GM12878 (cell line): ENCODE results near the gene SRSF10. TPM values are rescaled to one million over a fixed set of nuclear protein-coding genes. Genes with fewer than 3 reads are reported as not detected.
A peak's percentile ranks its signal among the peaks of the same experiment; 100 is the strongest.

Experiments used
- BACH1 ChIP-seq: fragments of 450-650 bp; IDR thresholded peaks from 2 replicates; pipeline ENCODE4 v1.6.1; 2017; ENCODE audit warnings: mild to moderate bottlenecking, borderline replicate concordance
- CBFB ChIP-seq: IDR thresholded peaks from 2 replicates; pipeline ENCODE4 v1.6.1; 2016; ENCODE audit warnings: antibody characterized with exemption, low read depth
- EP300 ChIP-seq, 2 experiments: fragments of 150-350 bp in 1 of 2; IDR thresholded peaks; 2 replicates each; pipeline ENCODE4 v1.6.1; 2011 to 2012; ENCODE audit warnings: low read depth in 2 of 2, low read length in 2 of 2, borderline replicate concordance in 1 of 2, improper control_type of control experiment in 1 of 2, inconsistent platforms in 1 of 2; ENCODE audit not compliant: control insufficient read depth in 1 of 2
- EZH2 ChIP-seq: IDR thresholded peaks from 2 replicates; pipeline ENCODE4 v1.6.1; 2012; ENCODE audit warnings: low read depth, mild to moderate bottlenecking, control low read depth, inconsistent platforms, low read length, borderline replicate concordance; ENCODE audit not compliant: control insufficient read depth
- FOS ChIP-seq: IDR thresholded peaks from 3 replicates; pipeline ENCODE4 v1.6.1; 2011; ENCODE audit warnings: borderline replicate concordance; ENCODE audit not compliant: insufficient read length; ENCODE audit errors: extremely low read depth
- GATAD2B ChIP-seq: fragments of 450-650 bp; conservative IDR thresholded peaks from 2 replicates; pipeline ENCODE4 v1.6.1; 2017; ENCODE audit warnings: low read depth, mild to moderate bottlenecking, moderate library complexity
- HDAC2 ChIP-seq: fragments of 200-600 bp; sonication (generic); IDR thresholded peaks from 2 replicates; pipeline ENCODE4 v1.6.1; 2017
- IKZF2 ChIP-seq, 2 experiments: fragments of 450-650 bp; IDR thresholded peaks; 2 replicates each; pipeline ENCODE4 v1.6.1; 2017; ENCODE audit warnings: mild to moderate bottlenecking in 2 of 2, moderate library complexity in 2 of 2
- IRF3 ChIP-seq: fragments of 450-650 bp; IDR thresholded peaks from 2 replicates; pipeline ENCODE4 v1.6.1; 2014; ENCODE audit warnings: mild to moderate bottlenecking
- KDM1A ChIP-seq: fragments of 200-600 bp; sonication (generic); IDR thresholded peaks from 2 replicates; pipeline ENCODE4 v1.6.1; 2016; ENCODE audit warnings: borderline replicate concordance
- KLF5 ChIP-seq: fragments of 450-650 bp; IDR thresholded peaks from 2 replicates; pipeline ENCODE4 v1.6.1; 2014; ENCODE audit warnings: mild to moderate bottlenecking; ENCODE audit not compliant: partially characterized antibody
- LARP7 ChIP-seq: fragments of 450-650 bp; IDR thresholded peaks from 2 replicates; pipeline ENCODE4 v1.6.1; 2017; ENCODE audit warnings: mild to moderate bottlenecking
- MLLT1 ChIP-seq: fragments of 450-650 bp; IDR thresholded peaks from 2 replicates; pipeline ENCODE4 v1.6.1; 2016; ENCODE audit warnings: mild to moderate bottlenecking
- MXI1 ChIP-seq: fragments of 150-350 bp; IDR thresholded peaks from 2 replicates; pipeline ENCODE4 v1.6.1; 2011; ENCODE audit warnings: low read depth, mild to moderate bottlenecking, inconsistent platforms, low read length, improper control_type of control experiment
- NBN ChIP-seq: fragments of 450-650 bp; IDR thresholded peaks from 2 replicates; pipeline ENCODE4 v1.6.1; 2016
- NR2F1 ChIP-seq: fragments of 450-650 bp; conservative IDR thresholded peaks from 2 replicates; pipeline ENCODE4 v1.6.1; 2017; ENCODE audit warnings: mild to moderate bottlenecking
- PML ChIP-seq: IDR thresholded peaks from 2 replicates; pipeline ENCODE4 v1.6.1; 2012; ENCODE audit warnings: low read length, inconsistent platforms
- POU2F2 ChIP-seq: IDR thresholded peaks from 3 replicates; pipeline ENCODE4 v1.6.1; 2011; ENCODE audit warnings: low read depth, mild to moderate bottlenecking, low read length, borderline replicate concordance
- RFX5 ChIP-seq: IDR thresholded peaks from 2 replicates; pipeline ENCODE4 v1.6.1; 2011; ENCODE audit warnings: low read depth, low read length, improper control_type of control experiment
- SIN3A ChIP-seq: IDR thresholded peaks from 2 replicates; pipeline ENCODE4 v1.6.1; 2012; ENCODE audit warnings: low read depth, low read length, improper control_type of control experiment
- SP1 ChIP-seq: IDR thresholded peaks from one replicate; pipeline ENCODE4 v1.6.1; 2011; ENCODE audit warnings: low read depth, low read length
- STAT1 ChIP-seq: fragments of 450-650 bp; conservative IDR thresholded peaks from 2 replicates; pipeline ENCODE4 v1.6.1; 2014; ENCODE audit warnings: antibody characterized with exemption, mild to moderate bottlenecking
- TAF1 ChIP-seq: IDR thresholded peaks from 2 replicates; pipeline ENCODE4 v1.6.1; 2011; ENCODE audit warnings: mild to moderate bottlenecking, low read depth, low read length, borderline replicate concordance
- TBL1XR1 ChIP-seq: IDR thresholded peaks from 2 replicates; pipeline ENCODE4 v1.6.1; 2012; ENCODE audit warnings: low read depth, low read length, improper control_type of control experiment
- WRNIP1 ChIP-seq: IDR thresholded peaks from 2 replicates; pipeline ENCODE4 v1.6.1; 2011; ENCODE audit warnings: low read depth, low read length, improper control_type of control experiment, borderline replicate concordance
- ZNF384 ChIP-seq: IDR thresholded peaks from 2 replicates; pipeline ENCODE4 v1.6.1; 2012; ENCODE audit warnings: low read depth, mild to moderate bottlenecking, low read length, improper control_type of control experiment, borderline replicate concordance
- polyA plus RNA-seq, 11 experiments: library from polyadenylated mRNA; depleted of rRNA in 4 of 11; unstranded in 6 of 11; stranded (reverse) in 5 of 11; fragments of >200 nt; fragmentation: Nextera tagmentation in 4 of 11; fragmentation: Illumina TruSeq in 1 of 11; extraction: Ambion mirVana in 4 of 11; extraction: Trizol in 1 of 11; gene quantifications; 1 replicate in 1 of 11; 2 replicates in 10 of 11; pipeline versions ENCODE4 v1.2.1 to v1.2.3, GENCODE V29; 2011 to 2016; ENCODE audit warnings: inconsistent platforms in 2 of 11, missing spikeins in 2 of 11, low read depth in 1 of 11
- total RNA-seq, 4 experiments: library from RNA; depleted of rRNA in 3 of 4; stranded (reverse); fragments of >200 nt in 3 of 4; fragmentation: Illumina TruSeq in 1 of 4; extraction: Trizol in 1 of 4; gene quantifications; 2 replicates each; pipeline versions ENCODE4 v1.2.1 to v1.2.3, GENCODE V29; 2013 to 2021
- TF ChIP-seq, protein P1 (sequence below): fragments of 450-650 bp; conservative IDR thresholded peaks from 2 replicates; pipeline ENCODE4 v1.6.1; 2017; ENCODE audit warnings: mild to moderate bottlenecking, moderate library complexity

Gene SRSF10
- total and polyA plus RNA-seq, 10 of the 15 experiments (the other 5 are each of a cell fraction or from before 2014, with no cell fraction given): 157 to 279 (median 222) TPM

- TF ChIP-seq RFX5 (peak; percentile 98), STAT1 (peak; percentile 77; the same call in 1 of the 2 replicates), EP300 (IDR thresholded peaks at IDR 0.05; ENCODE audit: borderline replicate concordance in 1 of 2, control insufficient read depth in 1 of 2, low read depth in 2 of 2, low read length in 2 of 2) (0 out of 4 replicates have a peak, but pooled peaks of 1 of the 2 experiments have one; percentile 11), IRF3 (peak; percentile 60; the same call in 1 of the 2 replicates), EZH2 (no peak), PML (peak; percentile 96), WRNIP1 (peak; percentile 53; the same call in 1 of the 2 replicates), NBN (peak; percentile 78), GATAD2B (peak; percentile 14), POU2F2 (peak; percentile 78; the same call in 2 of the 3 replicates), TBL1XR1 (no peak), LARP7 (peak; percentile 58), HDAC2 (0 out of 2 replicates have a peak, but pooled peaks have one; percentile 32), ZNF384 (no peak), IKZF2 (IDR thresholded peaks at IDR 0.05) (peak in 1 of 2 experiments; percentile 47; a peak in 1 of 4 replicates), CBFB (no peak; the same call in 1 of the 2 replicates), FOS (peak; percentile 55), MXI1 (peak; percentile 49; the same call in 1 of the 2 replicates), SIN3A (peak; percentile 27; the same call in 1 of the 2 replicates), TAF1 (peak; percentile 96), BACH1 (peak; percentile 14; the same call in 1 of the 2 replicates), MLLT1 (peak; percentile 85), KDM1A (no peak), KLF5 (peak; percentile 75), NR2F1 (peak; percentile 65), SP1 (peak; percentile 85)
- TF ChIP-seq, protein P1, sequence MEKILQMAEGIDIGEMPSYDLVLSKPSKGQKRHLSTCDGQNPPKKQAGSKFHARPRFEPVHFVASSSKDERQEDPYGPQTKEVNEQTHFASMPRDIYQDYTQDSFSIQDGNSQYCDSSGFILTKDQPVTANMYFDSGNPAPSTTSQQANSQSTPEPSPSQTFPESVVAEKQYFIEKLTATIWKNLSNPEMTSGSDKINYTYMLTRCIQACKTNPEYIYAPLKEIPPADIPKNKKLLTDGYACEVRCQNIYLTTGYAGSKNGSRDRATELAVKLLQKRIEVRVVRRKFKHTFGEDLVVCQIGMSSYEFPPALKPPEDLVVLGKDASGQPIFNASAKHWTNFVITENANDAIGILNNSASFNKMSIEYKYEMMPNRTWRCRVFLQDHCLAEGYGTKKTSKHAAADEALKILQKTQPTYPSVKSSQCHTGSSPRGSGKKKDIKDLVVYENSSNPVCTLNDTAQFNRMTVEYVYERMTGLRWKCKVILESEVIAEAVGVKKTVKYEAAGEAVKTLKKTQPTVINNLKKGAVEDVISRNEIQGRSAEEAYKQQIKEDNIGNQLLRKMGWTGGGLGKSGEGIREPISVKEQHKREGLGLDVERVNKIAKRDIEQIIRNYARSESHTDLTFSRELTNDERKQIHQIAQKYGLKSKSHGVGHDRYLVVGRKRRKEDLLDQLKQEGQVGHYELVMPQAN: peak; percentile 98
Observed at GRCh38 chr1:23959461-23960290, 20.5 kb downstream of the SRSF10 start, which contains the start of gene PNRC2 (continued).
